NCI-H2081 (cell line): ENCODE results near the gene PES1.
"Not testable (repeated sequence)": the region's sequence is repeated elsewhere in the genome, so short reads cannot be mapped to it uniquely, and the experiment has no call there.

ENCODE experiments used
- DNase-seq, 2 experiments: peaks; one replicate each; lab custom pipeline; 2025; lab: John Stamatoyannopoulos, UW

The PES1 gene

GRCh38 chr22:30591588-30592359 lies at the start of gene PES1:
PES1 (minus strand) TSS chr22:30591910; CDS start chr22:30591833, 77 bp downstream.
- peak; percentile 93 to 97 for DNase-seq

- no peak for DNase-seq
These were observed 49.2 kb upstream of the PES1 start for GRCh38 chr22:30640839-30641430.

GRCh38 chr22:30640361-30640760 lies 48.7 kb upstream of the PES1 start:
- DNase-seq = no peak

GRCh38 chr22:30637701-30638114 lies 46.0 kb upstream of the PES1 start:
- no peak for DNase-seq

GRCh38 chr22:30636226-30637077 lies 44.7 kb upstream of the PES1 start:
- no peak for DNase-seq

- DNase-seq = peak; percentile 66 to 70
These were observed 43.8 kb upstream of the PES1 start, which contains the start of gene SLC35E4 for GRCh38 chr22:30635273-30636225. SLC35E4 (plus strand) TSS chr22:30635781; CDS start chr22:30636451, 670 bp downstream.

GRCh38 chr22:30634471-30635233 lies 42.9 kb upstream of the PES1 start:
- peak; percentile 48 to 54 for DNase-seq

- DNase-seq = not testable (repeated sequence)
These were observed 39.8 kb upstream of the PES1 start for GRCh38 chr22:30631469-30631868.

GRCh38 chr22:30628491-30628890 lies 36.8 kb upstream of the PES1 start:
- DNase-seq = no peak

GRCh38 chr22:30627471-30627870 lies 35.8 kb upstream of the PES1 start:
- DNase-seq = no peak

GRCh38 chr22:30626413-30626812 lies 34.7 kb upstream of the PES1 start:
- no peak for DNase-seq

- DNase-seq = not testable (repeated sequence)
These were observed 28.2 kb upstream of the PES1 start for GRCh38 chr22:30619909-30620308.

- DNase-seq = no peak
These were observed 26.1 kb upstream of the PES1 start for GRCh38 chr22:30617819-30618218.

GRCh38 chr22:30615543-30615954 lies 23.8 kb upstream of the PES1 start:
- no peak for DNase-seq

GRCh38 chr22:30614879-30615278 lies 23.2 kb upstream of the PES1 start:
- no peak for DNase-seq

- no peak for DNase-seq
These were observed 22.6 kb upstream of the PES1 start for GRCh38 chr22:30614268-30614667.

GRCh38 chr22:30612789-30613188 lies 21.1 kb upstream of the PES1 start:
- DNase-seq = no peak

- no peak for DNase-seq
These were observed 19.5 kb upstream of the PES1 start for GRCh38 chr22:30611197-30611596.

GRCh38 chr22:30610299-30610698 lies 18.6 kb upstream of the PES1 start:
- no peak for DNase-seq
